SK-N-SH treated with all-trans-retinoic acid at 6 μM for 48 hours (cell line): ENCODE results near the gene TMEM9.

ENCODE experiments used
- TF ChIP-seq, protein P1 (sequence below): fragments of 250-450 bp; sonication (Bioruptor Pico); IDR thresholded peaks from 2 replicates; pipeline ENCODE4 v1.8.0; 2021; ENCODE audit warnings: low read depth, mild to moderate bottlenecking, moderate library complexity, borderline replicate concordance
- TF ChIP-seq, protein P2 (sequence below): fragments of 250-450 bp; sonication (Bioruptor Pico); IDR thresholded peaks from 2 replicates; pipeline ENCODE4 v1.5.1; 2021; ENCODE audit warnings: mild to moderate bottlenecking, moderate library complexity
- TF ChIP-seq, protein P3 (sequence below): fragments of 250-450 bp; sonication (Bioruptor Pico); IDR thresholded peaks from 2 replicates; pipeline ENCODE4 v1.8.0; 2020; ENCODE audit warnings: mild to moderate bottlenecking, moderate library complexity, borderline replicate concordance

DNA sequence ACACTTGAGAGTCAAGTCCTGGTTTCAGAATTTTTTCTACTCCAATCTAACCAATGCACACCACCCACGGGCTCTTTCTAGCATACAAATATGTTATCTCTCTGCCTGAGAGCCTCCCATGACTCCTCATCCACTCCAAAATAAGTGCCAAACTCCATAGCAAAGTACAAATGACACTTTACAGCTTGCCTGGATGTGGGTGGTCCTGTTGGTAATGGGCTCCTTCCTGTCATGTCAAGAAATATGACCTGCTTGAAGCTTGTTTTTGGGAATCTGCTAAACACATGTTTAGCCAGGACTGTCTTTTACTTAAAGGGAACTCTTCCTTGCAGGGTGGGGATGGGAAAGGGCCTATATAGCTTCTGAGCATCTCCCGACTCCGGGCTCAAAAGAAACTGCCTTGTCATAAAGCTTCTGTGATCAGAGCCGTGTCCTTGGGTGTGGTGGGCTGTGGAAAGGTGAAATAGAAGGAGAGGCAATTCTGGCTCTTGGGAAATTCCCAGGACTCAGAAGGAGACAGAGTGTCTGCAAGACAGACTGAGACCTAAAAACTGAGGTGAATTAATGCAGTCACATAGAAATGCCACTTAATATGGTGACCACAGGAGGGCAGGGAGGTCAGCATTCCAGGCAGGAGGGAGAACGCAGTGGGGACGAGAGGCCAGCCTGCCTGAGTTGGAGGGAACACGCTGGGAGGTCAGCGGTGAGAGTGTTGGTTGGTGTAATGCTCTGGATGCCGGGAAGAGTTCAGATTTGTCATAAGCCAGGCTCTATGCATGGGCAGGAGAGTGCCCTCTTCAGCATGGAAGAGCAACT, 30.2 kb upstream of the TMEM9 start:
- TF ChIP-seq, protein P1, sequence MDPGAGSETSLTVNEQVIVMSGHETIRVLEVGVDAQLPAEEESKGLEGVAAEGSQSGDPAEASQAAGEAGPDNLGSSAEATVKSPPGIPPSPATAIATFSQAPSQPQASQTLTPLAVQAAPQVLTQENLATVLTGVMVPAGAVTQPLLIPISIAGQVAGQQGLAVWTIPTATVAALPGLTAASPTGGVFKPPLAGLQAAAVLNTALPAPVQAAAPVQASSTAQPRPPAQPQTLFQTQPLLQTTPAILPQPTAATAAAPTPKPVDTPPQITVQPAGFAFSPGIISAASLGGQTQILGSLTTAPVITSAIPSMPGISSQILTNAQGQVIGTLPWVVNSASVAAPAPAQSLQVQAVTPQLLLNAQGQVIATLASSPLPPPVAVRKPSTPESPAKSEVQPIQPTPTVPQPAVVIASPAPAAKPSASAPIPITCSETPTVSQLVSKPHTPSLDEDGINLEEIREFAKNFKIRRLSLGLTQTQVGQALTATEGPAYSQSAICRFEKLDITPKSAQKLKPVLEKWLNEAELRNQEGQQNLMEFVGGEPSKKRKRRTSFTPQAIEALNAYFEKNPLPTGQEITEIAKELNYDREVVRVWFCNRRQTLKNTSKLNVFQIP (CRISPR knock-in tag), result no peak
- TF ChIP-seq, protein P2, sequence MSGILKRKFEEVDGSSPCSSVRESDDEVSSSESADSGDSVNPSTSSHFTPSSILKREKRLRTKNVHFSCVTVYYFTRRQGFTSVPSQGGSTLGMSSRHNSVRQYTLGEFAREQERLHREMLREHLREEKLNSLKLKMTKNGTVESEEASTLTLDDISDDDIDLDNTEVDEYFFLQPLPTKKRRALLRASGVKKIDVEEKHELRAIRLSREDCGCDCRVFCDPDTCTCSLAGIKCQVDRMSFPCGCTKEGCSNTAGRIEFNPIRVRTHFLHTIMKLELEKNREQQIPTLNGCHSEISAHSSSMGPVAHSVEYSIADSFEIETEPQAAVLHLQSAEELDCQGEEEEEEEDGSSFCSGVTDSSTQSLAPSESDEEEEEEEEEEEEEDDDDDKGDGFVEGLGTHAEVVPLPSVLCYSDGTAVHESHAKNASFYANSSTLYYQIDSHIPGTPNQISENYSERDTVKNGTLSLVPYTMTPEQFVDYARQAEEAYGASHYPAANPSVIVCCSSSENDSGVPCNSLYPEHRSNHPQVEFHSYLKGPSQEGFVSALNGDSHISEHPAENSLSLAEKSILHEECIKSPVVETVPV (CRISPR knock-in tag), result no peak
- TF ChIP-seq, protein P3, sequence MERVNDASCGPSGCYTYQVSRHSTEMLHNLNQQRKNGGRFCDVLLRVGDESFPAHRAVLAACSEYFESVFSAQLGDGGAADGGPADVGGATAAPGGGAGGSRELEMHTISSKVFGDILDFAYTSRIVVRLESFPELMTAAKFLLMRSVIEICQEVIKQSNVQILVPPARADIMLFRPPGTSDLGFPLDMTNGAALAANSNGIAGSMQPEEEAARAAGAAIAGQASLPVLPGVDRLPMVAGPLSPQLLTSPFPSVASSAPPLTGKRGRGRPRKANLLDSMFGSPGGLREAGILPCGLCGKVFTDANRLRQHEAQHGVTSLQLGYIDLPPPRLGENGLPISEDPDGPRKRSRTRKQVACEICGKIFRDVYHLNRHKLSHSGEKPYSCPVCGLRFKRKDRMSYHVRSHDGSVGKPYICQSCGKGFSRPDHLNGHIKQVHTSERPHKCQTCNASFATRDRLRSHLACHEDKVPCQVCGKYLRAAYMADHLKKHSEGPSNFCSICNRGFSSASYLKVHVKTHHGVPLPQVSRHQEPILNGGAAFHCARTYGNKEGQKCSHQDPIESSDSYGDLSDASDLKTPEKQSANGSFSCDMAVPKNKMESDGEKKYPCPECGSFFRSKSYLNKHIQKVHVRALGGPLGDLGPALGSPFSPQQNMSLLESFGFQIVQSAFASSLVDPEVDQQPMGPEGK (CRISPR knock-in tag), result no peak
